Panc1 (cell line): ENCODE measurements around the gene CCNYL1. TPM values are rescaled to one million over a fixed set of nuclear protein-coding genes. Genes with fewer than 3 reads are reported as not detected.

ENCODE experiments used
- ATAC-seq: fragments of 200-7000 bp; cut with Tn5 transposase; 2 replicates; pipeline ENCODE4 v1.9.1; 2020; ENCODE audit warnings: mild to moderate bottlenecking, moderate library complexity
- BruUV-seq: library from RNA; stranded (reverse); fragments of 400-500 nt; replicated peaks from 2 replicates; lab custom pipeline; 2021; lab: Mats Ljungman, UMichigan
- CTCF ChIA-PET: fragments of 300-600 bp; sonication (Branson Sonifier 250); formaldehyde crosslinking; loops from one replicate; lab custom pipeline; 2022; ENCODE audit warnings: antibody characterized with exemption; lab: Charles Lee
- POLR2A ChIA-PET: fragments of 300-600 bp; sonication (Branson Sonifier 250); formaldehyde crosslinking; loops from one replicate; lab custom pipeline; 2022; ENCODE audit warnings: antibody characterized with exemption; lab: Charles Lee
- DNase-seq: peaks from one replicate; pipeline ENCODE4 v3.0.0-alpha.2; 2010; ENCODE audit warnings: low read depth, low spot score
- H3K27ac ChIP-seq: 2 replicates; pipeline ENCODE4 v1.5.1; 2011; ENCODE audit warnings: mild to moderate bottlenecking, low read length, inconsistent platforms
- H3K27me3 ChIP-seq: fragments of 200-500 bp; sonication (Bioruptor generic); 2 replicates; pipeline ENCODE4 v1.6.0; 2014; ENCODE audit warnings: low read length, inconsistent platforms; ENCODE audit not compliant: control insufficient read depth, insufficient read depth
- H3K36me3 ChIP-seq: fragments of 200-500 bp; sonication (Bioruptor generic); 2 replicates; pipeline ENCODE4 v1.5.1; 2014; ENCODE audit warnings: inconsistent platforms, mild to moderate bottlenecking, low read length, moderate library complexity; ENCODE audit not compliant: control insufficient read depth, insufficient read depth
- H3K4me1 ChIP-seq: 2 replicates; pipeline ENCODE4 v1.5.1; 2011; ENCODE audit warnings: inconsistent platforms, mild to moderate bottlenecking, low read length, moderate library complexity; ENCODE audit not compliant: control insufficient read depth, insufficient read depth
- H3K4me3 ChIP-seq, 2 experiments: 2 replicates each; pipeline ENCODE4 v1.5.1; 2011 to 2012; ENCODE audit warnings: low read depth in 2 of 2, low read length in 2 of 2, mild to moderate bottlenecking in 2 of 2, inconsistent platforms in 1 of 2, moderate library complexity in 1 of 2
- H3K9me3 ChIP-seq: fragments of 200-500 bp; sonication (Bioruptor generic); 2 replicates; pipeline ENCODE4 v1.5.1; 2014; ENCODE audit warnings: low read depth, mild to moderate bottlenecking, inconsistent platforms, low read length, moderate library complexity; ENCODE audit not compliant: control insufficient read depth, insufficient read depth
- POLR2AphosphoS5 ChIP-seq: IDR thresholded peaks from 2 replicates; pipeline ENCODE4 v1.6.1; 2012; ENCODE audit warnings: mild to moderate bottlenecking, low read depth, low read length, moderate library complexity
- SIN3A ChIP-seq: IDR thresholded peaks from 2 replicates; pipeline ENCODE4 v1.6.1; 2012; ENCODE audit warnings: low read depth, mild to moderate bottlenecking, low read length, moderate library complexity, borderline replicate concordance; ENCODE audit not compliant: insufficient read depth
- TCF7L2 ChIP-seq: IDR thresholded peaks from 2 replicates; pipeline ENCODE4 v1.6.1; 2011; ENCODE audit warnings: mild to moderate bottlenecking, low read depth, low read length, inconsistent platforms
- in situ Hi-C: cut with HindIII; loops from 2 replicates; pipeline ENCODE4 v1.10.0; 2016; ENCODE audit warnings: low sequenced_read_pairs, low pct_unique_long_range_greater_than_20kb
- intact Hi-C: fragments of 100-400 bp; cut with micrococcal nuclease; formaldehyde crosslinking; loops from one replicate; pipeline ENCODE4 v1.10.0; 2022; ENCODE audit not compliant: unreplicated experiment
- total RNA-seq: library from RNA; stranded (reverse); gene quantifications from one replicate; pipeline ENCODE4 v1.2.1, GENCODE V29; 2021; ENCODE audit not compliant: unreplicated experiment
- TF ChIP-seq, protein P1 (sequence below): fragments of 450-650 bp; IDR thresholded peaks from 2 replicates; pipeline ENCODE4 v1.5.1; 2017; ENCODE audit warnings: mild to moderate bottlenecking
- TF ChIP-seq, protein P2 (sequence below), 2 experiments: IDR thresholded peaks; 2 replicates each; pipeline ENCODE4 v1.6.1; 2011 to 2012; ENCODE audit warnings: low read depth in 2 of 2, control low read depth in 1 of 2, low read length in 1 of 2, mild to moderate bottlenecking in 1 of 2, moderate library complexity in 1 of 2; ENCODE audit not compliant: insufficient read depth in 1 of 2

The CCNYL1 gene
- total RNA-seq, 1 experiment from 2014 or later, result 31.4 TPM

DNA sequence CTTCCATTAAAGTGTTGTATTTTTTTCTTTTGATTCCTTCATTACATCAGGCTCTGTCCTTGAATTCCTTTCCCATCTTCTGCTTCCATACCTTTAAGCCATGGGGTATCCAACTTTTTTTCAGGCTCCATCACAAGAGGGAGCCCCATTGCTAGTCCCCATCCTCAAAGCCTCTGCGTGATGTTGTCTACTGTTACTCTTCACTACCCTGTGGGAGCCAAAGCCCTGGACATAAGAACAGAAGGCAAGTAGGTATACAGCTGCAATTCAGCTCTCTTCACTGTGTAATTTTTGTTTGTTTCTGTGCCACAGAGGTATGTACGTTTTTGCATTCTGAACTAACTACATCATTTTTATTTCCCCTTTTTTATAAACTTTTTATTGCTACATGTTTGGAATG lies 36.6 kb upstream of the CCNYL1 start:
- H3K9me3 ChIP-seq, result no peaks in the 10 kb centered on the region
- in situ Hi-C loops, result no loop called here
- ATAC-seq (peak; percentile 56; the same call in 1 of the 2 replicates), DNase-seq (no peak)
- ChIA-PET POLR2A (no interaction called here), CTCF (no interaction called here)
- no TSS peak for BruUV-seq
- TF ChIP-seq, protein P1, sequence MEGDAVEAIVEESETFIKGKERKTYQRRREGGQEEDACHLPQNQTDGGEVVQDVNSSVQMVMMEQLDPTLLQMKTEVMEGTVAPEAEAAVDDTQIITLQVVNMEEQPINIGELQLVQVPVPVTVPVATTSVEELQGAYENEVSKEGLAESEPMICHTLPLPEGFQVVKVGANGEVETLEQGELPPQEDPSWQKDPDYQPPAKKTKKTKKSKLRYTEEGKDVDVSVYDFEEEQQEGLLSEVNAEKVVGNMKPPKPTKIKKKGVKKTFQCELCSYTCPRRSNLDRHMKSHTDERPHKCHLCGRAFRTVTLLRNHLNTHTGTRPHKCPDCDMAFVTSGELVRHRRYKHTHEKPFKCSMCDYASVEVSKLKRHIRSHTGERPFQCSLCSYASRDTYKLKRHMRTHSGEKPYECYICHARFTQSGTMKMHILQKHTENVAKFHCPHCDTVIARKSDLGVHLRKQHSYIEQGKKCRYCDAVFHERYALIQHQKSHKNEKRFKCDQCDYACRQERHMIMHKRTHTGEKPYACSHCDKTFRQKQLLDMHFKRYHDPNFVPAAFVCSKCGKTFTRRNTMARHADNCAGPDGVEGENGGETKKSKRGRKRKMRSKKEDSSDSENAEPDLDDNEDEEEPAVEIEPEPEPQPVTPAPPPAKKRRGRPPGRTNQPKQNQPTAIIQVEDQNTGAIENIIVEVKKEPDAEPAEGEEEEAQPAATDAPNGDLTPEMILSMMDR, result no peak
- TF ChIP-seq, protein P2, sequence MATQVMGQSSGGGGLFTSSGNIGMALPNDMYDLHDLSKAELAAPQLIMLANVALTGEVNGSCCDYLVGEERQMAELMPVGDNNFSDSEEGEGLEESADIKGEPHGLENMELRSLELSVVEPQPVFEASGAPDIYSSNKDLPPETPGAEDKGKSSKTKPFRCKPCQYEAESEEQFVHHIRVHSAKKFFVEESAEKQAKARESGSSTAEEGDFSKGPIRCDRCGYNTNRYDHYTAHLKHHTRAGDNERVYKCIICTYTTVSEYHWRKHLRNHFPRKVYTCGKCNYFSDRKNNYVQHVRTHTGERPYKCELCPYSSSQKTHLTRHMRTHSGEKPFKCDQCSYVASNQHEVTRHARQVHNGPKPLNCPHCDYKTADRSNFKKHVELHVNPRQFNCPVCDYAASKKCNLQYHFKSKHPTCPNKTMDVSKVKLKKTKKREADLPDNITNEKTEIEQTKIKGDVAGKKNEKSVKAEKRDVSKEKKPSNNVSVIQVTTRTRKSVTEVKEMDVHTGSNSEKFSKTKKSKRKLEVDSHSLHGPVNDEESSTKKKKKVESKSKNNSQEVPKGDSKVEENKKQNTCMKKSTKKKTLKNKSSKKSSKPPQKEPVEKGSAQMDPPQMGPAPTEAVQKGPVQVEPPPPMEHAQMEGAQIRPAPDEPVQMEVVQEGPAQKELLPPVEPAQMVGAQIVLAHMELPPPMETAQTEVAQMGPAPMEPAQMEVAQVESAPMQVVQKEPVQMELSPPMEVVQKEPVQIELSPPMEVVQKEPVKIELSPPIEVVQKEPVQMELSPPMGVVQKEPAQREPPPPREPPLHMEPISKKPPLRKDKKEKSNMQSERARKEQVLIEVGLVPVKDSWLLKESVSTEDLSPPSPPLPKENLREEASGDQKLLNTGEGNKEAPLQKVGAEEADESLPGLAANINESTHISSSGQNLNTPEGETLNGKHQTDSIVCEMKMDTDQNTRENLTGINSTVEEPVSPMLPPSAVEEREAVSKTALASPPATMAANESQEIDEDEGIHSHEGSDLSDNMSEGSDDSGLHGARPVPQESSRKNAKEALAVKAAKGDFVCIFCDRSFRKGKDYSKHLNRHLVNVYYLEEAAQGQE (IDR thresholded peaks at IDR 0.05; ENCODE audit: insufficient read depth in 1 of 2, low read depth in 2 of 2, low read length in 1 of 2), result no peak
- TF ChIP-seq SIN3A (no peak), POLR2AphosphoS5 (no peak), TCF7L2 (no peak)
- H3K36me3 ChIP-seq, result no peaks in the 10 kb centered on the region
- intact Hi-C loops, result no loop called here
- no peaks in the 10 kb centered on the region for H3K27me3 ChIP-seq
- H3K27ac ChIP-seq, result no peak overlapping the region
- no peak overlapping the region for H3K4me3 ChIP-seq
- peaks cover 4% of the 10 kb centered on the region; the same call in 1 of the 2 replicates for H3K4me1 ChIP-seq

DNA sequence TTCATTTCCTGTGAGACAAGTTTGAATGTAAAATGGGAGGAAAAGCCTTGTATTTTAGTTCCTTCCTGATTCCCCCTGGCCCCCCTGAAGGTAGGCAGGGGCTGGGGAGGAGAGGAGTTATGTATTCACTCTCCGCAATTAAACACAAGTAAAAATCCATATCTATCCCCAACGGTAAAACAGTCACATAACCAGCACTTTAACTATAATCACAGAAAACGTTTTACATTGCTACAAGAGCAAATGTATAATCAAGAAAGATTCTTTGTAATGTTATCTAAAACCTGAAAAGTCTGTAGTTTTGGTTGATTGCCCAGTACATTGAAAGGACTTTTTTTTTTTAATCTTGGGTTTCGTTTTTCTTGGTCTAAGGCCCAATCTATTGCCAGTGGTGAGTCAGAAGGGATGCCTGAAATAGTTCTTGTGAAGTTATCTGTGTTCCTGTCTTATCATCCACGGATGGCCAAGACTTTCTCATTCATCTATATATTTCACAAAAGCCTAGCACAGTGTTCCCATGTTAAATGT lies 34.5 kb upstream of the CCNYL1 start:
- DNase-seq (no peak), ATAC-seq (peak; percentile 79)
- Histone ChIP-seq H3K4me1 (peaks cover 4% of the 10 kb centered on the region; the same call in 1 of the 2 replicates), H3K9me3 (no peaks in the 10 kb centered on the region), H3K4me3 (no peak overlapping the region), H3K36me3 (no peaks in the 10 kb centered on the region), H3K27ac (peak overlapping the region; percentile 67), H3K27me3 (no peaks in the 10 kb centered on the region)
- no TSS peak for BruUV-seq
- intact Hi-C loops (no loop called here), in situ Hi-C loops (no loop called here)
- ChIA-PET CTCF (no interaction called here), POLR2A (no interaction called here)
- TF ChIP-seq TCF7L2 (no peak), SIN3A (no peak), POLR2AphosphoS5 (no peak)
- TF ChIP-seq, protein P2 (IDR thresholded peaks at IDR 0.05; ENCODE audit: insufficient read depth in 1 of 2, low read depth in 2 of 2, low read length in 1 of 2), result no peak
- TF ChIP-seq, protein P1, result no peak
